Inflammatory macrophage (primary cell): ENCODE data around the gene DUSP18.
"Not testable (repeated sequence)": the region's sequence is repeated elsewhere in the genome, so short reads cannot be mapped to it uniquely, and the experiment has no call there.

ENCODE experiments used
- DNase-seq, 2 donors: peaks; one replicate each; pipeline ENCODE4 v3.0.0-alpha.2; 2020 to 2022

DUSP18 gene

DNA sequence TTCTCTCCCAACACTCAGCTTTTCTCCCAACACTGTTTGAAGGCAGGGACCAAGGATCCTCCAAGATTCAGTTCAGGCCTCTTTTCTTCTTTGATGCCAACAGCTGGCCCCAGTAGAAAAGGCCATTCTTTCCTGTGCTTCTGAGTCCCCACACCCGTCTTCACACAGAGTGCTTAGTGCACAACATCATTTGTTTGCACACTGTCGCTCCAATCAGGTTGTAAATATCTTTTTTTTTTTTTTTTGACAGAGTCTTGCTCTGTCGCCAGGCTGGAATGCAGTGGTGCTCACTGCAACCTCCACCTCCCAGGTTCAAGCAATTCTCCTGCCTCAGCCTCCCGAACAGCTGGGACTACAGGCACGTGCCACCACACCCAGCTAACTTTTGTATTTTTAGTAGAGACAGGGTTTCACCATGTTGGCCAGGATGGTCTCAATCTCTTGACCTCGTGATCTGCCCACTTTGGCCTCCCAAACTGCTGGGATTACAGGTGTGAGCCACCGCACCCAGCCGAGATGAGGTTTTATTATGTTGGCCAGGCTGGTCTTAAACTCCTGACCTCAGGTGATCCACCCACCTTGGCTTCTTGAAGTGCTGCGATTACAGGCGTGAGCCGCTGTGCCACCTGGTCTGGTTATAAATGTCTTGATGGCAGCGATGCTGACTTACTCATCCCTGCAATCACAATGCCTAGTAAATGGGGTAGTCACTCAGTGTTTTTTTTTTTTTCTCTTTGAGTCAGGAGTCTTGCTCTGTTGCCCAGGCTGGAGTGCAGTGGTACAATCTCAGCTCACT lies 12.4 kb upstream of the DUSP18 start:
- not testable (repeated sequence) for DNase-seq

DNA sequence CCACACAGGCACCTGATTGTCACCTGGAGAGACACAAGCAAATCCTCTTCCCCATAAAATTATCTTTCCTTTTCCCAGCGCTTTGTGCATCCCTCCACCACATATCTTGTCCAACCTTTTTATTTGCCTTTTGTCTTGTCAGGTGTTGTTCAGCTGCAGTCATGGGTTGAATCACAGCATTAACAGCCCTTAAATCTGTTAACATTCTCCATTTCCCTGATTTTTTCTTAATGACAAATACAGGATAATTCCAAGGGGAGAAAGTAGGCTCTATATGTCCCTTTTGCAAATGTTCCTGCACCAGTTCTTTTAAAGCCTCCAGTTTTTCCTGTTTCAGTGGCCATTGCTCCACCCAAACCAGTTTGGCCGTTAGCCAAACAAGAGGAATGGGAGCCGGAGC lies 8.9 kb upstream of the DUSP18 start:
- not testable (repeated sequence) for DNase-seq

DNA sequence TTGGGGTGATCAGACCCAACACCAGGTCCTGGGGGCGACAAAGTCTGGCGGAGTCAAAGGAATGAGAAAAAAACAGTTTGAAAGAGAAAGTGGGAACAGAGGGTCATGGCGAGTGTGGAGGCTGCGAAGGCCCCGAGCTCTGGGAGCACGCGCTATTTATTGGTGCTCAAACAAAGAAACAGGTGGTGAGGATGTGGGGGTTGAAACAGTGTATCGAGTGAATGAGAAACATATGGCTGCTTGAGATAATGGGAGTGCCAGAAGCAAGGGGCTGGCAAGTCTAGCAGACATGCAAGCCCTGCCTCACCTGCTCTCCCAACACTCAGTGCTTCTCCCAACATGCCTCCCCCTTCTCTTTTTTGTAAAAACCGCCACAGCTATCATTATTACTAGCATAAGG lies 7.8 kb upstream of the DUSP18 start:
- no peak for DNase-seq

DNA sequence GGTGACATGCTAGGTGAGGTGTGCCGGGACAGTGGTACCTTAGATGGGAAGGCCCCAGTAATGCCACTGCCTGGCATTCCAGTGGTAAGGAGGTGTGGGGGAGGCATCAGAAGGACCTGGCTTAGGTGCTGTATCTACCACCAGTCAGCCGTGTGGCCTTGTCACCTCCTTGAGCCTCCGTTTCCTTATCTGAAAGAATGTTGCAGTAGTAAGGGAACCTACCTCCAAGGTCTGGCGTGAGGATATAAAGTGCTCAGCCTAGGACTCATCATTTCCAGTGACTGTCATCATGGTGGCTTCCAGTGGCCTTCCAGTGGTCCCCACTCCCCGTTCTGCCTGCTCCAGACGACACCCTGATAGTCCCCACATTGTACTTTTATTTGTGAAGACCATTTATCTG lies 6.8 kb upstream of the DUSP18 start:
- no peak for DNase-seq

DNA sequence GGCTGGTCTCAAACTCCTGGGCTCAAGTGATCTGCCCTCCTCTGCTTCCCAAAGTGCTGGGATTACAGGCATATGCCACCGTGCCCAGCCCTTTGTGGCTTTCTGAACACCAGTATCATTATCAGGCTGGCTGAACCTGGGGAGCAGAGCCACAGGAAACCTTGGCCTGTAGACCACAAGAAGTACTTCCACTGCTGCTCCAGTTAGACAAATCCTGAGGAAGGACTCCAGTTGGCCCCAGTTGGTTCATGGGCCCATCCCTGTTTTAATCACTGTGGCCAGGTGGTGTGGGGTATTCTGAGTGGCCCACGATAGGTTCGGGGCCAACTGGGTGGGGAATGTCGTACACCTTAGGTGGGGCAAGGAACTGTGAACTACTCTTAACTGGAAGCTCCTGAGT lies 5.5 kb upstream of the DUSP18 start:
- DNase-seq, result no peak

DNA sequence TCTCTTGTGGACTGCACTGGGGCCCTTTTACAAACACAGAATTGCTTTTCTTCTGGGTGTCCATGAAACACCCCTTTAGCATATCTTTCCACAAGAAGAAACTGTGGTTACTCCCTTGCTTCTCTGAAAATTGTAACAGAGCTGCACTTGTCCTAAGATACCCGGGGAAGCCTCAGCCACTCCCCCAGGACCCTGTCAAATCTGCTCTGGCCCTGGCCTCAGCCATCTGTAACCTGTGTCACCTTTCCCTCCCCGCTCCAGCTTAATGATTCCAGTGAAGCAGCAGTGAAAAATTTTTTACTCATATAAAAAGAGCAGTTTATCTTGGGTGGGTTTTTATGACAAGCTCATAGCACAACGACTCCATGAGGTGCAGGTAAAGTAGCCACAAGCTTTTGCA lies 3.4 kb upstream of the DUSP18 start:
- no peak for DNase-seq

DNA sequence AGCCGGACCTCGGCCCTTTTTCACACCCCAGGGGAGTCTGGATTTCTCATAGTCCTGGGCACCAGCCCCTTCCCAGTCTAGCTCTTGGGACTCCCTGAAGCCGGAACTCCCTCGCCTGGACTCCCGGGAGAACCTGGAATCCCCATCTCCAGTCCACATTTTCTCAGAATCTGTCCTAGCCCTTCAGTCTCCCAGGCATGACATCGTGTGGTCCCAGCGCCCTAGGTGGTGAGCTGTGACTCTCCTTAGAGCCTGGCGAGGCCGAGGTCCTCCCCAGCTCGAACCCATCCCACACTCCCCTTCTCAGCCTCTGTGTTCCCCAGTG lies 673 bp upstream of the DUSP18 start:
- no peak for DNase-seq

DNA sequence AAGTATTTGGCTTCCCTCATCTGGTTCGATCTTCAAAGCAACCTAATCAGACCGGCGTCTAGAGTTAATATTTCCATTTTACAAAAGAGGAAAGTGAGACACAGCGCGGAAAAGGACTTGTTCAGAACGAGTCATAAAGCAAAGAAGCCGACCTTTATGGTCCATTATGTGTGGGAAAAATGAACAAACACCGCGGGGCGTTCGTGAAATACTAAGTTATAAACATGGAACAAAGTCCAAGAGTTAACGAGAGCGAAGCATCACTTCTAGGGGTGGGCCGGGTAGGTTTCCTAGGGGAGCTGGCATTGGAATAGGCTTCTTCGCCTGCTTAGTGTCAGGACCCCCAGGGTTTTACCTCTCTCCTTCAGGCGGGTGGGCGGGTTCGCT lies 575 bp downstream of the DUSP18 start:
- peak in 1 of 2 donors; percentile 8 for DNase-seq

DNA sequence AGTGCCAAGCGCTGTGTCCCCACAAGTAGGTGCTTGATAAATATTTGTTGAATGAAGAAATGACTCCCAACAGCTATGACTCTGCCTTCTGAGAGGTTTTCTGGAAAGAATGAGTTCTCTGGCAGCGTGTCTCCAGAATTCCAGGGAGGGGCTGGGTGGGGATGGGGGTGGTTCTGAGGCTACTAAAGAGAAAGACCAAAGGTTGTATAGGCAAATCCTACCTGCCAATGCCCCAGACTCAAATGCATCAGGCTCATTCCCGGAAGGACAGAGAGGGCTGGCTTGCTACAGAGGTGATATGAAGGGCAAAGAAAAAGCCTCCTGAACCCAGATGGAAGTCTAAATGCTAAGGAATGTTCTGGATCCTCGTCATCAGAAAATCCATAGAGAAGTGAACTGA lies 1.9 kb downstream of the DUSP18 start:
- DNase-seq, result no peak

DNA sequence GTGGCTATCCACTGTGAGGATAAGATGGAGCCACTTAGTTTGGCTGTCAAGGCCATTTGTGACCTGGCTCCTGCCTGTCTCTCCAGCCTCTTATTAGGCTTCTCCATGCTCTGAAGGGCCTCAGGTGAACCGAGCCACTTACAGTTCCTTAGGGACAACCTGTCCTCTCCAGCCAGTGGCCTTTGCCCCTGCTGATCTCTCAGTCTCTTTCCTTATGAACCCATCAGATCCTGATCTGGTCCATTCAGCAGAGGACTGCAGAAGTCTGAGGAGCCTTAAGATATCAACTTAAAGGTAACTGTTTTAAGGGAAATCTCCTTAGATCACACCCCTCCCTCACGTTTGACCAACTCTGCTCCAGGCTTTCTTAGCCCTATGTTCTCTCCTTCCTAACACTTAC lies 2.4 kb downstream of the DUSP18 start:
- DNase-seq, result no peak

DNA sequence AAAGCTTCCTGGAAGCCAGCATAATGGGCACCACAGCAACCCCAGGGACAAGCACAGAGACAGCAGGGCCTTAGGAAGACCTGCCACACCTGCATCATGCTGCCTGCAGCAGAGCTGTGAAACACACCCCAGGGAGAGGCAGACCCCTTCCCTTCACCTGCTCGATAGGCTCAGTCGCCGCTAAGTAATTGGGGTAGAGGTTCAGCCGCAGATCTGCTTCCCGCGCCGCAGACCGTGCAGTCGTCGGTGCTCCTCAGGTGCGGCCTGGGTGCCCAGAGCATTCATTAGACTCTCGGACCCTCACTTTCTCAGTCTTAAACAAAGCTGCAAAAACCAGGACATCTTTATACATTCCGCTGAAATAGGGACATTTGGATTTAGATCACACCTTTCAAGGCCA lies 2.9 kb downstream of the DUSP18 start:
- no peak for DNase-seq

DNA sequence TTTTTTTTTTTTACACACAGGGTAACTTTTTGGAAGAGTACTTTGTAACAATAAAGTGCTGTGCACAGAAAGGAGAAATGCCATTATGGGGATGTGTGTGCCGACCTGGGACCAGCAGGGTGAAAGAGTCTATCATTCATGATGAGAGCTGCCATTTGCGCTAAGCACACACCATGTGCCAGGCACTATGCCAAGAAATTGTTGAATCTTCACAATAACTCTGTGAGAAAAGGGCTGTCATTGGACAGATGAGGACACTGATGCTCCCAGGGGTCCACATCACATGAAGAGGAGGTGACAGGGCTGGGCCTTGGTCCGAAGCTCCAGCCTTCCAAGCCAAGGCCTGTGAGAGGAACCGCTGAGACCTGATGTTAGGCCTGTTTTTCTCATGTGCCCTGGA lies 5.6 kb downstream of the DUSP18 start:
- DNase-seq, result no peak

DNA sequence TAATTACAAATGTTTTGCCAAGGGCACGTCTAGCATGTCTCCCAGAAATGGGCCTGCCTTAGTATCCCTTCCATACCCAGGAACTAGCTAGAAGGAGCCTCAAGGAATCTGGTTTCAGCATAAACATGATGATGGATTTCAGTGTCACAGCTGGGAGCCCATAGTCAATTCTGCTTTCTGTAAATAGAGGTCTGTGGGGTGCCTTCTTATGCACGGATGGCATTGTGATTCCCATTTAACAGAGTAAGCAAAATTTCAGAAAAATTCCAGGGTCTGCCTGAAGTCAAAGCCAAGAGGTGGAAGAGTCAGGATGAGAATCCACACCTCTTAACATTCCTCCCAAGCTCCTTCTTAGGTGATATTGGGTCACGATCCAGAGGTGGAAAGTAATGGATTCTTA lies 12.1 kb downstream of the DUSP18 start:
- DNase-seq, result no peak

DNA sequence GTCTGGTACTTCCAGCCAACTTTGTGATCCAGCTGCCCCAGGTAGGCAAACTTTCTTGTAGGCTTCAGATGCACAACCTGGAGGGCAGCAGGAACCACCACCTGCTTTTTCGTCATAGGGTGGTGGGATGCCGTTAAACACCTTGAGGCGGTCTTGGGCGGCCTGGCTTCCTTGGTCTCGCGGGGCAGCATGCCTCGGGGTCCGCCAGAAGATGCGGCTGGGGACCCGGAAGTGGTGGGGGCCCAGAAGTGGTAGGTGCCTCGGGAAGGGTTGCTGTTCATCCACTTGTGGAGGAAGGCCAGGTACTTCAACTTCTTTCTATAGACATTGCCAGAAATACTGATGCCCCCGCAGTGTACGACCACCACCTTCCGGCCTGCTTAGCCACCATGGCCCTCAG lies 13.3 kb downstream of the DUSP18 start:
- no peak for DNase-seq

DNA sequence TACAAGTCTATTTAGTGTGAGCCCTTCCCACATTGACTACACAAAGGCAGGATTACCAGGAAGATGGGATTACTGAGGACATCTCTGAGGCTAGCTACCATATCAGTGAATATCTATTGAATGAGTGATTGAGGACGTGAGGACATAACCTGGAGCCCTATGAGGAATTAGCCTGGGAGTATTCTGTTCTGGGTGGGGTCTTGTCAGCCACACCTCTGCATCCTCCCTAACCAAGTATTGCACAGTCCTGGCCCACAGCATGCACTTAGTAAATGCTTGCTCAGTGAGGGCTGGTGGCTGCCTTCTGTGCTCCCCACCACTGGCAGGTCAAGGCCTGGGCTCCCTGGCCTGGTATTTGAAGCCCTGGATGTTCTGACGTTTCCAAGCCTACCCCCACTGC lies 14.8 kb downstream of the DUSP18 start:
- DNase-seq, result no peak

DNA sequence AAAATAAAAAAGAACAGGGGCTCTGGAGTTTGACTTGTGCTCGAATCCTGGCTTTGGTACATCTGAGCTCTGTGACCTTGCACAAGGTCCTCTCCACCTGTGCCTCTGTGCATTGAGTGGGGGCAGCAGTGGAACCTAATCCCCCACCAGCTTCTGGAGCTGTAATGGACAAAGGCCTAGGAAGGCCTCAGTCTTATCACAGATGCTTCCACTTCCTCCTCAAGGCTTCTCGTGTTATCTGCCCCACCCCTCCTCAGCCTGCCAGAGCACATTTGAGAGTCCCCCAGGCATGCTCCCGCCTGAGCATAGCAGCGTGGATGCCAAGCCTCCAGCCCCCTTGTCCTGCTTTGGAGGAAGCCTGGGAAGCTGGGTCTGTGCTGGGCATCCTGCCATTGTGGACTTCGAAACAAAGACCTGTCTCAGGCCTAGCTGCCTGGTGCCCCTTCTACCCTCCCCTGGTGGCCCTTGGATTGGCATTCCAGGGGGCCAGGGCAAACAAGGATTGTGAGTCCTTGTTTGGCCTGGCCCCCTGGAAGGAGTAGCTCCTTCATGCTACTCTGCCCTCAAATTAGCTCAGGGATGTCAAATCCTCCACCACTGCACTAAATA lies 17.1 kb downstream of the DUSP18 start:
- DNase-seq, result no peak

DNA sequence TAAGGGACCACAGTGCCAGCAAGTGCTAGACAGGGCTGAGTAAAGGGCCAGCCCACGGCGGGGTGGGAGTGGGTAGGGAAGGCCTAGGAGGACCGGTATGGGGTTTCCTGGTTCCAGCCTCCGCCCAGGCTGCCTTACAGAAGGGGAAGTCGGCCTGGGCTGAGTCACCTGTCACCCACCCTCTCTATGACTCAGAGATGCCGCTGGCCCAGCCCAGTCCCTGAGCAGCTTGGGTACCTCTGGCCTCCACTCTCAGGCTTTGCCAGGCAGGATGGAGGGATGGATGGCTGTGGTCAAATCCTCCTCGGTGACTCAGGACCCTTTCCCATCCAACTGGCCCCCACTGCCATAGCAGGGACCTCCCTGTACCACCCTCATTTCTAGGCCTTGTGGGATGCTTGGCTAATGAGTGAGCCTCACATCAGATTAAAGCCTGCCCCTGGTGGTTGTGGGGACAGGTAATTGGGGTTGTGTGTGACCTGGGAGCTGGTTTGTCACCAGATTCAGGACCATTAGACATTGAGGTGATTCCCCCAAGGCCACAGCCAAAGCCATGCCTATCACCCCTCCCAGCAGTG lies 18.2 kb downstream of the DUSP18 start:
- peak; percentile 81 to 94 for DNase-seq

DNA sequence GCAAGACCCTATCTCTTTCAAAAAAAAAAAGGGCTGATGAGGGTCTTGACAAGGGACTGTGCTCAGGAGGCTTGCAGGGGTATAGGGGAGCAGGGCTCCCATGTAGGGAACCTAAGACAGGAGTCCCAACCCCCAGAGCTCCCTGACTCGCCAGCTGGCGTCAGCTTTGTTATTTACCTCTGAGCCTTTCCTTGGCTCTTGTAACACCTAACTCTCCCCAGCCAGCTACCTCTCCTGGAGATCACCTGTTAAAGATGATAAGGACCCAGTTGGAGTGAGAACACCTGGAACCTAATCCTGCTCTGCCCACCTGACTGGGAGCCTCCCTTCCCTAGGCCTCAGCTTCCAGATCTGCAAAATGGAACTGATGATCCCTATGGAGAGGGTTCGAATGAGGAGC lies 18.9 kb downstream of the DUSP18 start:
- DNase-seq, result no peak

DNA sequence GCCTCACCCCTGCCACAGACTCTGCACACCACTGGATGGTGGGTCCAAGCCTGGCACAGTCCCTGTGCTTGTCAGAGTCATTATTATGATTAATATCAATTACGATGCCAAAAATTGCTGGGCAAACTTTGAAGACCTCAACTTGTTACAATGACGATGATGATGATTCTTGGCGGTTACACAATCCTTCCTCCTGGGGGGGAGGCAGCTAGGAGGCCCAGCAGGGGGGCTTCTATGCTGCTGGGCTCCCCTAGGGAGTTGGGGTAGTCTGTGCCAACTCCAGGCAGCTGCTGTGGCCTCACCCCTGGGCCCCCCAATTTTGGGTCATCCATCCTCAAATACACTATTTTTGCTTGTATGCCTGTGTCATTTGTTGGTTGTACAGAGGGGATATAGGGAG lies 20.1 kb downstream of the DUSP18 start:
- DNase-seq, result no peak

DNA sequence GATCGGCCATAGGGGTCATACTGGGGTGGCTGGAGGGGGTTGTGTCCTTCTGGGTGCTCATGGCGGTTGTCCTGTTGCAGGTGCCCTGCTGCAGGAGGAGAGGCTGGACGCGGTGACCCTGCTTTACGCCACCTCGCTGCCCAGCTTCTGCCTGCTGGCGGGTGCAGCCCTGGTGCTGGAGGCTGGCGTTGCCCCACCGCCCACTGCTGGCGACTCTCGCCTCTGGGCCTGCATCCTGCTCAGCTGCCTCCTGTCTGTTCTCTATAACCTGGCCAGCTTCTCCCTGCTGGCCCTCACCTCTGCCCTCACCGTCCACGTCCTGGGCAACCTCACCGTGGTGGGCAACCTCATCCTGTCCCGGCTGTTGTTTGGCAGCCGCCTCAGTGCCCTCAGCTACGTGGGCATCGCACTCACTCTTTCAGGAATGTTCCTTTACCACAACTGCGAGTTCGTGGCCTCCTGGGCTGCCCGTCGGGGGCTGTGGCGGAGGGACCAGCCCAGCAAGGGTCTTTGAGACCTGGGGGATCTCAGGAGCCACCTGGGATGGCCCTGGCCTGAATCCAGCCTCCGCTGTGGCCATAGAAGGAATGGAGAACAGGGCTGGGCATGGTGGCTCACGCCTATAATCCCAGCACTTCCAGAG lies 21.0 kb downstream of the DUSP18 start:
- DNase-seq, result no peak

DNA sequence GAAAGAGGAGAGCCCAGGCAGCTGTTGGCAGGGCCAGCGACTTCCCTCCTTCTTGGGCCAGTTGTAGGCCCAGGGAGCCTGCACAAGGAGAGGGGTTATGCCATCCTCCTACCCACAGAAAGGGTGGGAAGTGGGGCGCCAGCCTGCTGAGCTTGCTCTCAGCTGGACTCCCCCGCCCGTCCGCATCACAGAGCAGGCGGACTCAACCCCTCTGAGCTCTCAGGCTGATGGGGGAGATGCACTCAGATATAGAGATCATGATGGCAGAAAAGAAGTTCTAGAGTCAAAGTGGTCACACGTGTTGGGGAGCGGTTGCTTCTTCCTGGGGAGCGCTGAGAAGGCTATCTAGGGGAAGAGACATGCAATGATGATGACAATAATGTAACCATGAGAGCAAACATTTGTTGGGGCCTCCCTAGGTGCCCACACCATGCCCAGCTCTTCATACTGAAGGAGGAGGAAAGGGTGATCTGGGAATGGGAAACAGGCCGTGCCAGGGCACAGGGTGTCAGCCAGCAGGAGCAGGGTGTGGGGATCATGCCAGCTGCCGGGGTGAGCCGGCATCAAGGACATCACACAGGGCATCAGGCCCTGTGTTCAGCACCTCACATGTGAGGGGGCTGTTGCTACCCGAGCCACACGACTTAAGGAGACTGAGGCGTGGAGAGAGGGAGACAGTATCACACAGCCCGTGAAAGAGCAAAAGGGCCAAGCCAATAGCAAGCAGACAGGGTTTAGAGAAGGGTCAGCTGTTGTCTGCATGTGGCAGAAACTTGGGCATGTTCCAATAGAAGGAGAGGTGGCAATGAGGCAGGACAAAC lies 24.4 kb downstream of the DUSP18 start:
- DNase-seq, result peak in 1 of 2 donors; percentile 13

DNA sequence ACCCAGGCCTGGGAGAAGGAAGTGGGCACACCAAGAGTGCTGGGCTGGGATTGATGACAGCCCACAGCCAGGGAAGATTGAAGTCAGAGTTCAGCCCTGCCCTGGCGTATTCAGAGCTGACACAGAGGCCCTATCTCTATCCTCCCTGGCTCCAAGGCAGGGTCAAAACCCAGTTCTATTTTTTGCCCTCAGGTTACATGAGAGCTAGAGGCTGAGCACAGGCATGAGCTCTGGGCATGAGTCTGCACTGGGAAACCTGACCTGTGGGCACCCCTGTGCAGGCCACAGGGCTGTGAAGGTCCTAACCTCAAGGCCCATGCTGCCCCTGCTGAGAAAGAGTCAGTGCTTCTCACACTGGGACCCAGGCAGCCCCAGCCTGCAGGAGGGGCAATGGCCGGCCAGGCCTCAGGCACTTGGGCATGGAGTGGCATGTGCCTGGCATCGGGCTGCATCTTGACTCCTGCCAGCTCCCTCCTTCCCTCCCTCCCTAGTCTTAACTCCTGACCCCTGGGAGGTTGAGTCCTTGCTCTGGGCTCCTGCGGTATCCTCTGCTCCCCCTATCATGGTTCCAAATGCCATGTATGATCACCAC lies 26.7 kb downstream of the DUSP18 start:
- DNase-seq, result peak in 1 of 2 donors; percentile 13

DNA sequence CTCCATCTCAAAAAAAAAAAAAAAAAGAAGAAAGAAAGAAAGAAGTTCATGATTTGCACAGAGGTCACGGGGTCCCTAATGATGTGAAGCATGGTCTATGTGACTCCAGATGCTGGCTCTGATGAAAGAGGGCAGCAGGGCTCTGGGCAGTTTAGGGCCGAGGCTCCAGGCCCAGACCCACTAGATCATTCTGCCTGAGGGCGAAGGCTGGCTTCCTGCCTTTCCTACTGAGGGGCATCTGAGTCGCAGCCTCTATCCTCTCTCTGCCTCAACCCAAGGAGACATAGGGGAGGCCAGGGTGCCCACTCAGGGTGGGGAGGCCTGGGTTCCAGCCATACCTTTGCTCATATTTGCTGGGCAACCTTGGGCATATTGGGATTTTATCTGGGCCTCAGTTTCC lies 27.3 kb downstream of the DUSP18 start:
- DNase-seq, result no peak
